IPS DF 4.7 (cell line): Measurements from ENCODE around the gene NOS1AP.
"Not testable (repeated sequence)": the region's sequence is repeated elsewhere in the genome, so short reads cannot be mapped to it uniquely, and the experiment has no call there.

Experiments
- DNase-seq: peaks from one replicate; pipeline ENCODE4 v3.0.0-alpha.2; 2013; ENCODE audit warnings: low spot score; ENCODE audit errors: extremely low read depth

Gene NOS1AP

DNA sequence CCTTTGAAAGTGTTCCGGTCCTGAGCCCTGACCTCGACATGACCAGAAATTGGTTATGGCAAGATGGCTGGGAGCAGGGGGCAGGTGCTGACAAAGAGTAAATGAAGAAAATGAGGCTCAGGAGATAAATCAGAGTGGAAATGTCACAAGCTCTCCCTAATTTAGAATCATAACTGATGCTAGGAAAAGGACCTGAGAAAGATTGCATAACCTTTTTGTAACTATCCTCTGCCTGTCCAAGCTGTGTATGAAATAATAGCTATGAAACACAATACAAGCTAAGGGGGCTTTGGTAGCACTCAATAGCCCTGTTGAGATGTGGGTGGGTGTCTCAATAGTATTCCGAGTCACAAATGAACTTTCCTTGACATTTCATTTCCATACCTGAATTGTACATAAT lies 12.9 kb upstream of the NOS1AP start:
- no peak for DNase-seq

DNA sequence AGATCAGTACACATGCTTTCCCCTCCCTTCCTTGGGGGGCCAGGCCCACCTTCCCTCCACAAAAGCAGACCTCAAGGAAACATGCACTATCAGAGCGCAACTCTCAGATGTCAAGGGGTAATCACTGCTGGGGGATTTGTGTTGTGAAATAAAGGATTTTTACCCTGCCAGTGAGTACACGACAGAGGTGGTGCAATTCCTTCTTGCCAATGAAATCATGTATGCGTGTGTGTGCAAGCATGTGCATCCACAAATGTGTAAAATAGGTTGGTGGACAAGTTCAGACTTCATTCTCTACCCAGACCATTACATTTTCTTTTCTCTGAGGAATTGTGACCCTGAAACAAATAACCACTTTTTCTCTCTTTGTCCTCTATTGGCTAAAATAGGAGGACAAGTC lies 9.8 kb upstream of the NOS1AP start:
- DNase-seq: no peak

GRCh38 chr1:162060314-162060713 lies 9.2 kb upstream of the NOS1AP start:
- no peak for DNase-seq

GRCh38 chr1:162062542-162063015 lies 6.9 kb upstream of the NOS1AP start:
- DNase-seq: no peak

DNA sequence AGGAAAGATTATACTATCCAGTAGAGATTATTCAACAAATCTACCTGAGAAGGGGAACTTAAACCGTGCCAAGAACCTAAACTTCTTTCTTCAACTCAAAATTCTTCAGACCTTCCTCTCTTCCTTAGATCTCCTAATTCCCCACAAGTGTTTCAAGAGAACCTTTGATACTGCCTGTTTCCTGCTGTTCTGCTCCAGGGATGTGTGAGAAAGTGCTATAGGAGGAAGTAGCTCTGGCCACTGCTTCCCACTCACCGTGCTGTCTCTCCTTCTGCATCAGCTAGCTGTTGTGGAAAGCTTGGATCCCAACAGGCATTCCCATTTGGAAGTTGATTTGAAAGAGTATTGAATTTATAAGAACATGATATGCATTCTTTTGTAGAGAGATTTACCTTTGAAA lies 4.5 kb upstream of the NOS1AP start:
- DNase-seq: no peak

DNA sequence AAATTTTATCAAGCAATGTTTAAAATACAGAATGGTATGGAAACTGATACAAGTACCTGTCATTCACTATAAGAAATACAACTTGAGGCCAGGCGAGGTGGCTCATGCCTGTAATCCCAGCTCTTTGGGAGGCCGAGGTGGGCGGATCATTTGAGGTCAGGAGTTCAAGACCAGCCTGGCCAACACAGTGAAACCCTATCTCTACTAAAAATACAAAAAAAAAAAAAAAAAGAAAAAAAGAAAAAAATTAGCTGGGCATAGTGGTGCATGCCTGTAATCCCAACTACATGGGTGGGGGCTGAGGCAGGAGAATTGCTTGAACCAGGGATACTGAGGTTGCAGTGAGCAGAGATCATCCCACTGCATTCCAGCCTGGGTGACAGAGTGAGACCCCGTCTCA lies 2.7 kb upstream of the NOS1AP start:
- not testable (repeated sequence) for DNase-seq

DNA sequence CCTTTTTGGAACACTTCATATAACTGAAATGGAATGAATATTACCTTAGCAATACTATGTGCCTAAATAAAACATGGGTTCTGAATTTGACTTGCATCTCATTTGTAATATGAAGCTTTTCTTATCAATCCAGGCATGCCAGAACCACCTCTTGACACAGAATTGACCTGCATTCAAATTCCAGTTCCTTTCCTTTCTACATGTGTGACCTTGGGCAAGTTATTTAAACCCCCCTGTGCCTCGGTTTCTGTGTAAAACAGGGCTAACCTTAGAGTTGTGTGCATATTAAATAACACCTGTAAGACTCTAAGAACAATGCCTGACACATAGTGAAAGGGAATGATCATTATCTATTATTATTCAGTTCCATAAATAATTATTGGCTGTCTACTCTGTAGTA lies 2.0 kb upstream of the NOS1AP start:
- no peak for DNase-seq

- DNase-seq: no peak
Observed at GRCh38 chr1:162068301-162068700, 1.2 kb upstream of the NOS1AP start.

DNA sequence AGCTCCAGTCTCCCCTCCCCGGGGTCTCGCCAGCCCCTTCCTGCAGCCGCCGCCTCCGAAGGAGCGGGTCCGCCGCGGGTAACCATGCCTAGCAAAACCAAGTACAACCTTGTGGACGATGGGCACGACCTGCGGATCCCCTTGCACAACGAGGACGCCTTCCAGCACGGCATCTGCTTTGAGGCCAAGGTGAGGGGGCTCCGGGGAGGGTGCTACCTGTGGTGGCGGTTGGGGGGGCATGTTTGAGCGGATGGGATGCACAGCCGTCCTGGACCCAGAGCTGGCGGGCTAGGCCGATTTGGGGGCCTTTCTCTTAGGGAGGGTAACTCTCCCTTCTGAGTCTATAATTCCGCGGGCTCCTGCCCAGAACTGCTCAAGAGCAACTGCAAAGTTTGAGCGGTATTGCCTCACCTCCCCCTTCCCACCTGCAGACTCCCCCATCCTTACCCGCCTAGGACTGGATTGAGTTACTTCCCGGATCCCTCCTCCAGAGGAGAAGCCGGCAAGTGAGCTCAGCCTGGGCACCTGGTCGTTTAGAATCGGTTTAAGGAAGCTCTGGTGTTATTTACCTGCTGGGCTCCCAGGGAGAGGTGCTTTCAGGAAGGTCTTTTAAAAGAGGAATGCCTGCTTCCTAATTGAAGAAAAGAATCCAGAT lies 730 bp downstream of the NOS1AP start:
- DNase-seq: no peak

- no peak for DNase-seq
Observed at GRCh38 chr1:162070825-162071224, 1.3 kb downstream of the NOS1AP start.

- DNase-seq: no peak
Observed at GRCh38 chr1:162072740-162073139, 3.2 kb downstream of the NOS1AP start.

DNA sequence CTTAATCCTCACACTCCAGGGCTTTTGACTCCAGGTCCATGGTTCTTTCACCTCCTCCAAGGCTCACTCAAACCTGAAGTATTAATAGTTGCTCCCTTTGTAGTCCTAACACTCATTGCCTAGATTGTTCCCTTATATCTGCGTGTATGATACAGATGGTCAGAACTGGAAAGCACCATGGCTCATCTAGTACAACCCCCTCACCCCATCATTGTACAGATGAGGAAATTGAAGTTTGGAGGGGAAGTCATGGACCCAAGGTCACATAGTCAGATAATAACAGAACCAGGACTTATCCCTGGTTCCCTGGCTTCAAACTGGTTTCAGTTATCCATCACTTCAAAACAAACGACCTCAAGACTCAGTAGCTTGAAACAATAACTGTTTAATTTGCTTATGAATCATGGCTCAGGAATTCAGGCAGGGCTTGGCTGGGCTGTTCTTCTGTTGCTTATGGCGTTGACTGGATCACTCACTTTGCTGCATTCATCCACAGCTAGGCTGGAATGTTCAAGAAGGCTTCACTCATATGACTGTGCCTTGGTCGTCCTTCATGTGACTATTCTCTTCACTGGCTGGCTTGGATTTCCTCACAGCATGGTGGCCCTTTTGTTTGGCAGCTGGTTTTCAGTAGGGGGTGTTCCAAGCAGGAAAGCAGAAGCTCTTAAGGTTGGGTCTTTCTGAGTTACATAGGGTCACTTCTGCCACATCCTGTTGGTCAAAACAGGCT lies 5.0 kb downstream of the NOS1AP start:
- no peak for DNase-seq

DNA sequence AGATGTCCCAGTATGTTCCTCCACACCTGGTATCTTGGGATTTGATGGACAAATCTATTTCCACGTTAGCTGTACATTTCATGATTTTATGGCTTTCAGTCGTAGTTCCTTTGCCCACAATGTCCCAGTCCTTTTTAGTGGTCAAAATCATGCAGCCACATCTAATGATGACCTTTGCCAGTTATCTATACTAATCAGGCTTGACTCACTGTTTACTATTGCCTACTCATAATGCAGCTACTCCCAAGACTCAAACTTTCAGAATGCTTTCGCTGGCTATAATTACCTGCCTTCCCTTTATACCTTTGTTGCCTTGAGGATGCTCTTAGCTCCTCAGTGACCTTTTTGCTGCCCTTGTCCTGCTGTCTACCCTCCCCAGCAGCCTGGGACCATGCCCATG lies 6.4 kb downstream of the NOS1AP start:
- DNase-seq: no peak

DNA sequence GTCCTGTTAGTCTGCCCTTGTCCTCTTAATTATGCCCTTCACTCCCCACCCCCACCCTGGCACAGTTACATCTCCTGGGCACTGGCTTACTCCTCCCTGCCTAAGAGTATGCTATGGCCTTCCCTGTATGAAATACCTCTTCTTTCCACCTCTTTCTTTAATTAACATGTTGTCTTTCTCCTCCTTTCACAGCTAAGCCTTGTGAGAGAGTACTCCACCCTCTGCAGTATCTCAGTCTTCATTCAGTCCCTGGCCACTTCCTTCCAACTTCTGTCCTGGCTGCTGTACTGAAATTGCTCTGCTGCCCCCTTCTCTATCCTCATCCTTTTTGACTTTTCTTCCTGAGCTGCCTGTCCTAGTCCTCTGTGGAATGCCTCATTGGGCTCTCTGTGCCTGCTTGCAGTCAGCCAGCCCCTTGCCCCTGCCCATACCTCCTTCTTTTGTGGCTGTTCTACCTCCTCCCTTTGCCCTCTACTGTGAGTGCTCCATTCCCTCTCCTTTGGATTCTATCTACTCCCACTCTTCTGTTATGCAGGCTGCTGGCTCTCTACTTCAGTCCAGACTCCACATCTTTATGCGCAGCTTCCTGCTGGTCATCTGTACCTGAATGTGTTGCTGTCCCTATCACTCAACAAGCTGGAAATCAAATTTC lies 8.3 kb downstream of the NOS1AP start:
- DNase-seq: no peak

DNA sequence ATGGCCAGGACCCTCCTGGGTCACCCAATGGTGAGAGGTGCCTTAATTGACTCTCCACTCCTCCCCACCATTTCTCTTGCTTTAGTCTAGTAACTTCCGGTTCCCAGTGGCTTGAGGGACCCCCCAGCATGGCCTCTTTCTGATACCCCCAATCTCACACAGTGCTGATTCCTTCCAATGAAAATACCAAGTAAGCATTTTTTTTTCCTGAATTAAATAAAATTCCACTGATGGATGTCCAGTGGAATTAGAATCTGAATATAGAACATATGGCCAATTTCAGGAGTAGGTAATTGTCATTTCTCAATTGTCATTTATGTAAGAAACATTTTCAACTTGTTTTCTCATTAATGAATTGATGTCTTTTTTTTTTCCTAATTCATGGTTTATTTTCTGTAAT lies 9.5 kb downstream of the NOS1AP start:
- DNase-seq: no peak

DNA sequence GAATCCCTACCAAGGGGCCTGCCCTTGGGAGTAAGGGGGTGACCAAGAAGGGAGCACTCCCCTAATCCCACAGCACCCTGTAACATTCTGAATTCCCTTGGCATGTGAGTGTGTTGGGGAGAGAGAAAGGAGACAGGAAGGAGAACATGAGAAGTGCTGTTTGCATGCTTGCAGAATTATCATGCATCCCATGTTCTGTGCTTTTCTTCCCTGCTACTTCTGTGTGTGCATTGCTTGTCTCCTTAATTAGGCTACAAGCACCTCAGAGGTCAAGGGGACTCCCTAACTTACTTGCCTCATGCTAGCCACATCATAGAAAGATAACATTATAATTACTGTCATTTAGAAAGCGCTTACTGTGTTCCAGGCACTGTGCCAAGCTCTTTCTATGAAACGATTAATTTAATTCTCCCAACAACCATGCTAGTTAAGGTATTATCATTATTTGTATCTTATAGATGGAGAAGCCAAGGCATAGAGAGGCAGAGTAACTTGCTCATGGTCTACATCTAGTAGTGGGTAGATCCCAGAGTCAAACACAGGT lies 11.1 kb downstream of the NOS1AP start:
- DNase-seq: no peak

DNA sequence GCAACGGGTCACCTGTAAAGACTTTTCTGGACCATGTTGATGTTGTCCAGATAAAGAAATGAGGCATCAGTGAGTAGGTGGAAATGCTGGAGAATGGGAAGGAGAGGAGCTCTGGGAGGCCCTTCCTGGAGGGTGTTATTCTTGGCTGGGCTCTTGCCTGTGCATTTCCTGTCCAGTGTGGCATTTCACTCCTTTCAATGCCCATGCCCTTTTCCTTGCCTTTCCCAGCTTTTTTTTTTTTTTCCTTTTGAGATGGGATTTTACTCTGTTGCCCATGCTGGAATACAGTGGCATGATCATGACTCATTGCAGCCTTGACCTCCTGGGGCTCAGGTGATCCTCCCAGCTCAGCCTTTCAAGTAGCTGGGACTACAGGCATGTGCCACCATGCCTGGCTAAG lies 11.8 kb downstream of the NOS1AP start:
- no peak for DNase-seq

DNA sequence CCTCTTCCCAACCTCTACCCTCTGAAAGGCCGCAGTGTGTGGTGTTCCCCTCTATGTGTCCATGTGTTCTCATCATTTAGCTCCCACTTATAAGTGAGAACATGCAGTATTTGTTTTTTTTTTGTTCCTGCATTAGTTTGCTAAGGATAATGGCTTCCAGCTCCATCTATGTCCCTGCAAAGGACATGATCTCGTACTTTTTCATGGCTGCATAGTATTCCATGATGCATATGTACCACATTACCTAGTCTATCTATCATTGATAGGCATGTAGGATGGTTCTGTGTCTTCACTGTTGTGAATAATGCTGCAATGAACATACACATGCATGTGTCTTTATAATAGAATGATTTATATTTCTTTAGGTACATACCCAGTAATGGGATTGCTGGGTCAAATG lies 12.6 kb downstream of the NOS1AP start:
- not testable (repeated sequence) for DNase-seq

- no peak for DNase-seq
Observed at GRCh38 chr1:162083273-162083672, 13.8 kb downstream of the NOS1AP start.

DNA sequence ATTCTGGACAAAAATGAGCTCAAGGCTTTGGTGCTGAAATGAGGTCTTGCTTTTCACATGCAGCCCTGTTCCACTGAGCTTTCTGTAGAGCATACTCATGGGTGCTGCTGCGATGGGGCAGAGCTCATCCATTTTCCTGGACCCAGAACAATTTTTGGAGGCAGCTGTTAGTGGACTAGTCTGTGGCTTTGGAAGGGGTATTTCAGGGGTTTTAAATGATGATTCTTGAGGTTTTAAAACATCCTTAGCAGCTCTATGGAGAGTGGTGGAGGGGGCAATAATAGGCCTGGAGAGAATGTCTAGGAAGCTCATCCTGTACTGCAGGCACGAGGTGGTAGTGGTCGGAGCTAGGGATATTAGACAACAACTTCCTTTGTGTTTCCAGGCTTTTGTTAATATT lies 16.5 kb downstream of the NOS1AP start:
- no peak for DNase-seq

- no peak for DNase-seq
Observed at GRCh38 chr1:162087111-162087510, 17.6 kb downstream of the NOS1AP start.

- DNase-seq: no peak
Observed at GRCh38 chr1:162087574-162087973, 18.1 kb downstream of the NOS1AP start.
